Stomach (tissue), 9 donors: ENCODE data around the gene MTHFR. TPM values are rescaled to one million over a fixed set of nuclear protein-coding genes. Genes with fewer than 3 reads are reported as not detected.

Source experiments
- DNase-seq, 2 donors: peaks; one replicate each; pipeline versions ENCODE4 v3.0.0 to v3.0.0-alpha.2; 2013 to 2019
- H3K27ac ChIP-seq, 5 donors: fragments of 200-600 bp in 4 of 5; sonication (generic) in 4 of 5; one replicate each; pipeline ENCODE4 v1.5.1; 2013 to 2019; ENCODE audit warnings: mild to moderate bottlenecking in 1 of 5, moderate library complexity in 1 of 5
- H3K27me3 ChIP-seq, 3 donors: fragments of 200-600 bp; sonication (generic); one replicate each; pipeline ENCODE4 v1.5.1; 2017 to 2019; ENCODE audit warnings: mixed run types in 1 of 3
- H3K36me3 ChIP-seq, 4 donors: fragments of 200-600 bp; sonication (generic); 1 replicate in 3 of 4; 2 replicates in 1 of 4; pipeline ENCODE4 v1.5.1; 2016 to 2019
- H3K4me1 ChIP-seq, 4 donors: fragments of 200-600 bp; sonication (generic); one replicate each; pipeline ENCODE4 v1.5.1; 2016 to 2019
- H3K4me3 ChIP-seq, 4 donors: fragments of 200-600 bp; sonication (generic) in 3 of 4; one replicate each; pipeline ENCODE4 v1.5.1; 2016 to 2019; ENCODE audit warnings: mild to moderate bottlenecking in 1 of 4
- H3K9me3 ChIP-seq, 4 donors: fragments of 200-600 bp; sonication (generic); one replicate each; pipeline ENCODE4 v1.5.1; 2016 to 2019
- EP300 ChIP-seq: sonication (generic); formaldehyde crosslinking; IDR thresholded peaks from one replicate; pipeline ENCODE4 v1.6.1; 2017; ENCODE audit warnings: antibody characterized with exemption
- POLR2A ChIP-seq, 4 donors: fragments of 450-650 bp; IDR thresholded peaks; one replicate each; pipeline ENCODE4 v1.6.1; 2016; ENCODE audit warnings: antibody characterized with exemption in 4 of 4, control low read depth in 2 of 4, mild to moderate bottlenecking in 1 of 4, moderate library complexity in 1 of 4
- POLR2AphosphoS5 ChIP-seq, 3 donors: sonication (generic); formaldehyde crosslinking; IDR thresholded peaks; one replicate each; pipeline ENCODE4 v1.6.1; 2016; ENCODE audit warnings: antibody characterized with exemption in 3 of 3
- WGBS, 5 donors: extraction: QIAGEN DNeasy Blood & Tissue Kit in 3 of 5; methylation state at CpG; one replicate each; pipeline versions ENCODE4 v1.1.5 to v1.1.7; 2013 to 2018; 5-methylcytosine and 5-hydroxymethylcytosine counted together
- intact Hi-C: fragments of 100-400 bp; cut with DNase I; formaldehyde crosslinking; loops from one replicate; pipeline ENCODE4 v1.15.1; 2023; ENCODE audit warnings: low total_unique reads
- polyA plus RNA-seq, 3 donors: library from polyadenylated mRNA; stranded (reverse); fragments of 200-250 nt; gene quantifications; one replicate each; pipeline ENCODE4 v1.2.3, GENCODE V29; 2013
- total RNA-seq, 5 donors: library from RNA; depleted of rRNA; stranded (reverse); fragments of >200 nt; gene quantifications; one replicate each; pipeline versions ENCODE4 v1.1.0 to v1.2.3, GENCODE V29; 2014 to 2016
- TF ChIP-seq, protein P1 (sequence below), 7 experiments: fragments of 450-650 bp in 4 of 7; fragments of 200-600 bp in 3 of 7; sonication (generic) in 3 of 7; IDR thresholded peaks; one replicate each; pipeline ENCODE4 v1.5.1; 2016 to 2019; ENCODE audit warnings: antibody characterized with exemption in 7 of 7, control low read depth in 2 of 7, mild to moderate bottlenecking in 1 of 7
- donor health status: healthy with polysubstance abuse.
- donor health status: Bipolar disorder and iron deficiency.
- donor health status: healthy.

Gene MTHFR
- total and polyA plus RNA-seq, 8 donors = 5.3 to 171 (median 49.1) TPM

DNA sequence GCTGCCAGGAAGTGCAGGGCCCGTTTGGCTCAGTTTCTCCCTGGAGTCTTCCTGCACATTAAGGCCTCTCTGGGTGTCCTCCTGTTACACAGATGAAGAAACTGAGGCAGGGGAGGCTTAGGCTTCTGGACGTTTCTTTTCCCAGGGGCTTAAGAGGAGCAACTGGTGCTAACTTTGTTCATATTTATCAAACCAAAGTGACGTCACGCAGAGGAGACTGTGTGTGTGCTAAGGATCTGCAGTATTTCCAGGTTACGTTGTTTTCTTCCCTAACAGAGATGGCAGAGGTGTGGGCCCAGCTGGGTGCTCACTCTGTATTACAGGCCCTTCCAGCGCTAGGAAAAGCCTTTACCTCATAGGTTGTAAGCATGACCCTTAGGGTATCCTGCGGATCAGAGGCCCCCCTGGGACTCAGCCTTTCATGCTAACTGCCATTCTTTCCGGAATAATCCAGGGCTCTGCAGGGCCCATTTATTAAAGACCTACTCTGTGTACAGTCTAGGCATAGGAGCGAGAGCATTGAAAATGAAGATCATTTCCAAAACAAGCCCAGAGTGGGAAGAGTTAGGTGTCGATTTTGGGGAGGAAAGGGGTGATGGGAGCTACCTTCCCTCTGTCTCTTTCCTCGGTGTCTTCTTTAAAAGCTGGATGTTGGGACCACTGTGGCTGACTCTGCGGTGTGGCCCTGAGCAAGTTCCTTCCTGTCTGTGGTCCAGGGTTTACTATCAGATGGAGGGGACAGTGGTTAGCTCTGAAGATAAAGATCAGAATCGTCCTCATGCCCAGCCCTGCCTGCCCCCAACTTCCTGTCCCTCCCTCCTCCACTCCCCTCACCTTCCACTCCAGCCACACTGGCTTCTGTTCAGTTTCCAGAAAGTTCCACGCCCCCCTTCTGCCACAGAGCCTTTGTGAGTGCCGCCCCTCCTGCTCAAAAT, 65.2 kb downstream of the MTHFR start:
- H3K36me3 ChIP-seq = peaks cover 0 to 17% (median 3%) of the 10 kb centered on the region in 4 donors
- WGBS, 5 donors = 57 to 72% (median 66%) methylated on average over 15 of the region's 15 CpGs
- no peak overlapping the region for H3K4me3 ChIP-seq
- no peak for DNase-seq
- H3K9me3 ChIP-seq = no peaks in the 10 kb centered on the region
- TF ChIP-seq, protein P1, sequence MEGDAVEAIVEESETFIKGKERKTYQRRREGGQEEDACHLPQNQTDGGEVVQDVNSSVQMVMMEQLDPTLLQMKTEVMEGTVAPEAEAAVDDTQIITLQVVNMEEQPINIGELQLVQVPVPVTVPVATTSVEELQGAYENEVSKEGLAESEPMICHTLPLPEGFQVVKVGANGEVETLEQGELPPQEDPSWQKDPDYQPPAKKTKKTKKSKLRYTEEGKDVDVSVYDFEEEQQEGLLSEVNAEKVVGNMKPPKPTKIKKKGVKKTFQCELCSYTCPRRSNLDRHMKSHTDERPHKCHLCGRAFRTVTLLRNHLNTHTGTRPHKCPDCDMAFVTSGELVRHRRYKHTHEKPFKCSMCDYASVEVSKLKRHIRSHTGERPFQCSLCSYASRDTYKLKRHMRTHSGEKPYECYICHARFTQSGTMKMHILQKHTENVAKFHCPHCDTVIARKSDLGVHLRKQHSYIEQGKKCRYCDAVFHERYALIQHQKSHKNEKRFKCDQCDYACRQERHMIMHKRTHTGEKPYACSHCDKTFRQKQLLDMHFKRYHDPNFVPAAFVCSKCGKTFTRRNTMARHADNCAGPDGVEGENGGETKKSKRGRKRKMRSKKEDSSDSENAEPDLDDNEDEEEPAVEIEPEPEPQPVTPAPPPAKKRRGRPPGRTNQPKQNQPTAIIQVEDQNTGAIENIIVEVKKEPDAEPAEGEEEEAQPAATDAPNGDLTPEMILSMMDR (IDR thresholded peaks at IDR 0.05) = no peak
- TF ChIP-seq POLR2AphosphoS5 (IDR thresholded peaks at IDR 0.05) (no peak), EP300 (no peak), POLR2A (IDR thresholded peaks at IDR 0.05) (no peak)
- peaks cover 26 to 75% (median 39%) of the 10 kb centered on the region in 4 donors for H3K4me1 ChIP-seq
- peak overlapping the region in 2 of 5 donors; percentile 19 to 40 for H3K27ac ChIP-seq
- intact Hi-C loops = no loop called here
- no peaks in the 10 kb centered on the region for H3K27me3 ChIP-seq

DNA sequence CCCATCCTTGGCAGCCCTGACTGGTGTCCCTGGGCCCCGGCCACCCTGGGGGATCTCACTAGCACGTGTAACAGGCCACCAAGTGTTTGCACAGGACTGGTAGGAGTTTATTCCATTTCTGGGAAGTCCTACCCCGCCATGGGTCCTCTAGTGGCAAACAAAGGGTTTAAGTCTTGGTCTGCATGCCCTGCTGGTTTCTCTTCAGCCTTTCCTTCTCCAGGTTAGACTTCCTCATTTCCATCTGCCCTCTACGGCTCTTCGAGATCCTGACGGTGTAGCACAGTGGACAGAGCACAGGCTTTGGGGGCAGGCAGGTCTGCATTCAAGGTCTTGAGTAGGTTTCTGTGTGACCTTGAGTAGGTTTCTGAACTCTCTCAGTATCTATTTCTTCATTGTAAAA, 67.0 kb downstream of the MTHFR start:
- Histone ChIP-seq H3K27me3 (no peaks in the 10 kb centered on the region), H3K9me3 (no peaks in the 10 kb centered on the region), H3K36me3 (peaks cover 0 to 1% (median 0%) of the 10 kb centered on the region in 4 donors), H3K27ac (peak overlapping the region in 2 of 5 donors; percentile 97), H3K4me3 (peak overlapping the region in 1 of 4 donors; percentile 12), H3K4me1 (peaks cover 25 to 74% (median 40%) of the 10 kb centered on the region in 4 donors)
- TF ChIP-seq EP300 = no peak
- no peak for TF ChIP-seq POLR2A (IDR thresholded peaks at IDR 0.05)
- TF ChIP-seq POLR2AphosphoS5 (IDR thresholded peaks at IDR 0.05) = no peak
- TF ChIP-seq, protein P1 (IDR thresholded peaks at IDR 0.05) = no peak
- WGBS, 5 donors = 73 to 81% (median 75%) methylated on average over 4 to 6 of the region's 6 CpGs
- intact Hi-C loops = loop anchor here (10.0 kb wide), 1 partner anchor 56 kb away; no protein-coding TSS in a partner anchor
- DNase-seq = no peak

DNA sequence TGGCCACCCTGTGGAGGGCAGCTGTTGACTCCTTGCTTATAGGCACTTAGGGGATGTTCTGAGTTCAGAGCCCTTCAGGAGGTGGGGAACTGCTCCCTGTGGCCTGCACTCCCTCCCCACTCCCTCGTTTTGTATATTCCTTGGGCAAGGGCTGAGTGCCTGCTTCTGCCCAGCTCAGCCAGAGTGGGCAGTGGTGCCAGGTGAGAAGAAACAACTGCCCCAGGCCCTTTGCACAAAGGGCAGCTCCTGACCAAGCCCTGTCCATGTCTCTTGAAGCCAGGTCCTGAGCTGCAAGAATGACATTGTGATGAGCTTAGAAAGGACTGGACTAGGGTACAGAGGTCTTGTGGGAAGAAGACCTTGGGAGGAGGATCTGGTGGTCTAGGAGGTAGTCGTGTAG, 67.7 kb downstream of the MTHFR start:
- H3K4me3 ChIP-seq = peak overlapping the region in 1 of 4 donors; percentile 93
- 75 to 79% (median 75%) methylated on average over 2 of the region's 2 CpGs for WGBS, 5 donors

DNA sequence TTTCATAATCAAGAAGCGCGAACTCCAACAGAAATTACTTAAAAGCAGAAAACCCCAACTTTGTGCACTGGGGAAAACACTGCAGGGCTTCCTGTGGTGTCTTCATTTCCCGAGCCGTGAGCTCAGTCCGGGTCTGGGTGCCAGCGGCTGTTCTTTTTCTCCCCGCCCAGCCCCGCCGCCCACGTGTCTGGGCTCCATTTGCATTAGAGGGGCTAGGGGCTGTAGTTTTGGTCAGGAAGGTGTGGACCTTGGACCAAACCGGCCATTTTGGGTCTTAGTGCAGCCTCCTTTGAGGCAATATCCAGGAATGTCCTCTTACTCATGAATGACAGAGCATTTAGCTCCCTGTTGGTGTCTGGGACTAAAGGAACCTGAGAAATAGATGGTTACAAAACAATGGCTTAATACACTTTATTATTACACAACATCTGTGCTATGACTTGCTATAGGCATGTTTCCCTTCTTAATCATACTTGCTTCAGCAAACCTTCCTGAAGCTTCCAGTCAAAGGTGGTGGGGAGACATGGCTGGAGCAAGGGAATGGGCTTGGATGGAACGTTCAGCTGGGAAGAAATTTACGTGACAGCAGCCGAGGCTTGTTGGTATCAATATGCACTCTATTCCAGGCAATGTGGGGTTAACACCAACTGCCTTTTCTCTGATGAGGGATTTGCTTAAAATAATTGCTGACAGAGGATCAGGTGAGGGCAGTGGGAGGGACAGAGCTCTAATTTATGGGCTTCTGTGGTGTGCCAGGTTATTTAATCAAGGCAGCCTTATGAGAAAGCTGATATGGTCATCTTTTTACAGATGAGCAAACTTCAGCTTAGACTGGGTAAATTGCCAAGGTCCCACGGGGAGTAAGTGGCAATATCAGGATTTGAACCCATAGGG, 68.8 kb downstream of the MTHFR start:
- no peaks in the 10 kb centered on the region for H3K27me3 ChIP-seq
- peak overlapping the region in 4 of 5 donors; percentile 90 to 97 (median 94) for H3K27ac ChIP-seq
- no peaks in the 10 kb centered on the region for H3K9me3 ChIP-seq
- no peaks in the 10 kb centered on the region for H3K36me3 ChIP-seq
- no peak for TF ChIP-seq EP300
- TF ChIP-seq POLR2AphosphoS5 (IDR thresholded peaks at IDR 0.05) = peak in 2 of 3 donors; percentile 60 to 69
- TF ChIP-seq, protein P1 (IDR thresholded peaks at IDR 0.05) = no peak
- peak; percentile 55 to 71 for DNase-seq
- 11 to 19% (median 15%) methylated on average over 15 of the region's 15 CpGs for WGBS, 5 donors
- H3K4me3 ChIP-seq = peak overlapping the region; percentile 78 to 93 (median 88)
- H3K4me1 ChIP-seq = peaks cover 33 to 79% (median 51%) of the 10 kb centered on the region in 4 donors
- intact Hi-C loops = loop anchor here (10.0 kb wide), 1 partner anchor 58 kb away; no protein-coding TSS in a partner anchor

More for the DNA sequence above, 67.7 kb downstream of the MTHFR start:
- no peak for DNase-seq
- TF ChIP-seq EP300 (no peak), POLR2A (IDR thresholded peaks at IDR 0.05) (no peak)
- Histone ChIP-seq H3K4me1 (peaks cover 25 to 77% (median 42%) of the 10 kb centered on the region in 4 donors), H3K9me3 (no peaks in the 10 kb centered on the region), H3K27me3 (no peaks in the 10 kb centered on the region), H3K27ac (peak overlapping the region in 3 of 5 donors; percentile 90 to 97 (median 97)), H3K36me3 (no peaks in the 10 kb centered on the region)
- intact Hi-C loops = loop anchor here (10.0 kb wide), 1 partner anchor 57 kb away; no protein-coding TSS in a partner anchor
